B cell (primary cell): ENCODE data around the gene LMF2.

ENCODE experiments used
- EZH2 ChIP-seq: IDR thresholded peaks from 2 replicates; pipeline ENCODE4 v1.6.1; 2012; ENCODE audit warnings: borderline replicate concordance, low read depth, mild to moderate bottlenecking, moderate library complexity, low read length; ENCODE audit not compliant: insufficient read depth, poor library complexity, severe bottlenecking
- TF ChIP-seq, protein P1 (sequence below): fragments of 200-600 bp; IDR thresholded peaks from one replicate; pipeline ENCODE4 v1.8.0; 2022; ENCODE audit warnings: antibody characterized with exemption, mild to moderate bottlenecking

DNA sequence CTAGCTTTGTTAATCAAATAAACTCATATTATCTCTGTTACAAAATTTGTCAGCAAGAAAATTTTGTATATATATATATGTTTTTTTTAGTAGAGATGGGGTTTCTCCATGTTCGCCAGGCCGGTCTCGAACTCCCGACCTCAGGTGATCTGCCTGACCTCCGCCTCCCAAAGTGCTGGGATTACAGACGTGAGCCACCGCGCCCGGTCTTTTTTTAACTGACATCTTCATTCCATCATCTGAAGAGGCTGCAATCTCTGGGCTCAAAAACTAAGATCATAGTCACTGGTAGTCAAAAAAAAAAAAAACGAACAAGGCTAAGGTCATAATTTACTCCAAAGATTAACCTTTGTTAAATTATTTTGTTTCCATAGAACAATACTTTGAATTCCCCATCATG, 32.9 kb upstream of the LMF2 start:
- TF ChIP-seq, protein P1, sequence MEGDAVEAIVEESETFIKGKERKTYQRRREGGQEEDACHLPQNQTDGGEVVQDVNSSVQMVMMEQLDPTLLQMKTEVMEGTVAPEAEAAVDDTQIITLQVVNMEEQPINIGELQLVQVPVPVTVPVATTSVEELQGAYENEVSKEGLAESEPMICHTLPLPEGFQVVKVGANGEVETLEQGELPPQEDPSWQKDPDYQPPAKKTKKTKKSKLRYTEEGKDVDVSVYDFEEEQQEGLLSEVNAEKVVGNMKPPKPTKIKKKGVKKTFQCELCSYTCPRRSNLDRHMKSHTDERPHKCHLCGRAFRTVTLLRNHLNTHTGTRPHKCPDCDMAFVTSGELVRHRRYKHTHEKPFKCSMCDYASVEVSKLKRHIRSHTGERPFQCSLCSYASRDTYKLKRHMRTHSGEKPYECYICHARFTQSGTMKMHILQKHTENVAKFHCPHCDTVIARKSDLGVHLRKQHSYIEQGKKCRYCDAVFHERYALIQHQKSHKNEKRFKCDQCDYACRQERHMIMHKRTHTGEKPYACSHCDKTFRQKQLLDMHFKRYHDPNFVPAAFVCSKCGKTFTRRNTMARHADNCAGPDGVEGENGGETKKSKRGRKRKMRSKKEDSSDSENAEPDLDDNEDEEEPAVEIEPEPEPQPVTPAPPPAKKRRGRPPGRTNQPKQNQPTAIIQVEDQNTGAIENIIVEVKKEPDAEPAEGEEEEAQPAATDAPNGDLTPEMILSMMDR = no peak
- TF ChIP-seq EZH2 = no peak
